Measurements from ENCODE around the gene ZFHX2. TPM values are rescaled to one million over a fixed set of nuclear protein-coding genes. Genes with fewer than 3 reads are reported as not detected.

The ZFHX2 gene
- total and polyA plus RNA-seq, 2 of the 13 experiments (the other 11 are each of a cell fraction or from before 2014, with no cell fraction given): 0.17 to 0.44 TPM

DNA sequence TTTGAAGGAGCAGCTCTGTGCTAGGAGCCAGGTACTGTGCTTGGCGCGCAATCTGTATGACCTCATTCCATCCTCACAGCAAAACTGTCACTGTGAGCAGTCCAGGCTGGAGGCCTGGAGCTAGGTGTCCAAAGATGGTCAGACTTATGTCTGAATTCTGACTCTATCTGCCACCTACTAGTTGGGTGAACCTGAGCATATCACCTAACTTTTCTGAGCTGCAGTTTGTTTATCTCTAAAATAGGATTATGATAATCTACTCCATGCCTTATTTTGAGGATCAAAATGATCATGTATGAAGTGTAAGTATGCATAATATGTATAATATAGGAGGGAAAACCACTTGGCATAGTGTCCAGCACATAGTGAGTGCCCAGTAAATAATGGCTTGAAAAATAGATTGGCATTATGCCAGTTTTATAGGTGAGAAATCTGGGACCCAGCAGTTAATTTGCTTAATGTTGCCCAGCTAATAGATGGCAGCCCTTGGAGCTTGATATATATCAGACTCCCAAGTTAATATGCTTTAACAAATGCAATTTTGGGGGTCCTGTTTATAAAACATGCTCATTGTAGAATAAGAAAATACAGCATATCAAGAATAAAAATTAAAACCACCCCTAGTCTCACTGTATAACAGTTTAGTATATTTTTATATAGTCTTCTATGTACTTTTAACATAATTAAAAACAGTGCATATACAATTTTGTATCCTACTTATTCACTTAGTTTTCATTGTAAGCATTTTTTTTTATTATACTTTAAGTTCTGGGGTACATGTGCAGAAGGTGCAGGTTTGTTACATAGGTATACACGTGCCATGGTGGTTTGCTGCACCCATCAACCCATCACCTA is 31.6 kb upstream of the ZFHX2 start (continued):
- TF ChIP-seq, protein P1, sequence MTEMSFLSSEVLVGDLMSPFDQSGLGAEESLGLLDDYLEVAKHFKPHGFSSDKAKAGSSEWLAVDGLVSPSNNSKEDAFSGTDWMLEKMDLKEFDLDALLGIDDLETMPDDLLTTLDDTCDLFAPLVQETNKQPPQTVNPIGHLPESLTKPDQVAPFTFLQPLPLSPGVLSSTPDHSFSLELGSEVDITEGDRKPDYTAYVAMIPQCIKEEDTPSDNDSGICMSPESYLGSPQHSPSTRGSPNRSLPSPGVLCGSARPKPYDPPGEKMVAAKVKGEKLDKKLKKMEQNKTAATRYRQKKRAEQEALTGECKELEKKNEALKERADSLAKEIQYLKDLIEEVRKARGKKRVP (CRISPR knock-in tag; IDR thresholded peaks at IDR 0.05): peak in 1 of 2 experiments; percentile 87; a peak in 2 of 4 replicates
- TF ChIP-seq ZNF263 (CRISPR knock-in tag; IDR thresholded peaks at IDR 0.05) (no peak), ZBTB8A (CRISPR knock-in tag; IDR thresholded peaks at IDR 0.05; ENCODE audit: borderline replicate concordance, low read depth) (no peak), ZNF674 (CRISPR knock-in tag; IDR thresholded peaks at IDR 0.05; ENCODE audit: low read depth) (0 out of 2 replicates have a peak, but pooled peaks have one; percentile 24), PHF20 (CRISPR knock-in tag; IDR thresholded peaks at IDR 0.05) (0 out of 2 replicates have a peak, but pooled peaks have one; percentile 10), ZNF546 (CRISPR knock-in tag; conservative IDR thresholded peaks at IDR 0.05) (no peak; the same call in 1 of the 2 replicates), IRF2 (CRISPR knock-in tag; IDR thresholded peaks at IDR 0.05) (no peak), PCBP2 (optimal IDR thresholded peaks at IDR 0.05; ENCODE audit: low read depth, low read length, poor library complexity, severe bottlenecking) (peak; percentile 16), ELF1 (CRISPR knock-in tag; IDR thresholded peaks at IDR 0.05) (no peak), EZH2 (conservative IDR thresholded peaks at IDR 0.05; ENCODE audit: low read depth, low read length) (no peak), TEAD3 (CRISPR knock-in tag; optimal IDR thresholded peaks at IDR 0.05; ENCODE audit: borderline replicate concordance) (no peak), ZNF577 (CRISPR knock-in tag; IDR thresholded peaks at IDR 0.05; ENCODE audit: borderline replicate concordance, low read depth) (no peak), SRSF4 (IDR thresholded peaks at IDR 0.05; ENCODE audit: low read depth, low read length, poor library complexity, severe bottlenecking) (peak; percentile 92), ZSCAN9 (CRISPR knock-in tag; IDR thresholded peaks at IDR 0.05; ENCODE audit: borderline replicate concordance) (no peak; the same call in 1 of the 2 replicates), TBX2 (CRISPR knock-in tag; IDR thresholded peaks at IDR 0.05; ENCODE audit: borderline replicate concordance) (no peak; the same call in 1 of the 2 replicates)
- TF ChIP-seq, protein P2, sequence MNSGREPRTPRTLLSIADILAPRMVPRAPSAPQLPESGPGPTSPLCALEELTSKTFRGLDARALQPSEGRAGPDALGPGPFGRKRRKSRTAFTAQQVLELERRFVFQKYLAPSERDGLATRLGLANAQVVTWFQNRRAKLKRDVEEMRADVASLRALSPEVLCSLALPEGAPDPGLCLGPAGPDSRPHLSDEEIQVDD (CRISPR knock-in tag; IDR thresholded peaks at IDR 0.05; ENCODE audit: borderline replicate concordance): no peak
- TF ChIP-seq, protein P3, sequence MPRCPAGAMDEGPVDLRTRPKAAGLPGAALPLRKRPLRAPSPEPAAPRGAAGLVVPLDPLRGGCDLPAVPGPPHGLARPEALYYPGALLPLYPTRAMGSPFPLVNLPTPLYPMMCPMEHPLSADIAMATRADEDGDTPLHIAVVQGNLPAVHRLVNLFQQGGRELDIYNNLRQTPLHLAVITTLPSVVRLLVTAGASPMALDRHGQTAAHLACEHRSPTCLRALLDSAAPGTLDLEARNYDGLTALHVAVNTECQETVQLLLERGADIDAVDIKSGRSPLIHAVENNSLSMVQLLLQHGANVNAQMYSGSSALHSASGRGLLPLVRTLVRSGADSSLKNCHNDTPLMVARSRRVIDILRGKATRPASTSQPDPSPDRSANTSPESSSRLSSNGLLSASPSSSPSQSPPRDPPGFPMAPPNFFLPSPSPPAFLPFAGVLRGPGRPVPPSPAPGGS (CRISPR knock-in tag; IDR thresholded peaks at IDR 0.05): no peak
- TF ChIP-seq, protein P4, sequence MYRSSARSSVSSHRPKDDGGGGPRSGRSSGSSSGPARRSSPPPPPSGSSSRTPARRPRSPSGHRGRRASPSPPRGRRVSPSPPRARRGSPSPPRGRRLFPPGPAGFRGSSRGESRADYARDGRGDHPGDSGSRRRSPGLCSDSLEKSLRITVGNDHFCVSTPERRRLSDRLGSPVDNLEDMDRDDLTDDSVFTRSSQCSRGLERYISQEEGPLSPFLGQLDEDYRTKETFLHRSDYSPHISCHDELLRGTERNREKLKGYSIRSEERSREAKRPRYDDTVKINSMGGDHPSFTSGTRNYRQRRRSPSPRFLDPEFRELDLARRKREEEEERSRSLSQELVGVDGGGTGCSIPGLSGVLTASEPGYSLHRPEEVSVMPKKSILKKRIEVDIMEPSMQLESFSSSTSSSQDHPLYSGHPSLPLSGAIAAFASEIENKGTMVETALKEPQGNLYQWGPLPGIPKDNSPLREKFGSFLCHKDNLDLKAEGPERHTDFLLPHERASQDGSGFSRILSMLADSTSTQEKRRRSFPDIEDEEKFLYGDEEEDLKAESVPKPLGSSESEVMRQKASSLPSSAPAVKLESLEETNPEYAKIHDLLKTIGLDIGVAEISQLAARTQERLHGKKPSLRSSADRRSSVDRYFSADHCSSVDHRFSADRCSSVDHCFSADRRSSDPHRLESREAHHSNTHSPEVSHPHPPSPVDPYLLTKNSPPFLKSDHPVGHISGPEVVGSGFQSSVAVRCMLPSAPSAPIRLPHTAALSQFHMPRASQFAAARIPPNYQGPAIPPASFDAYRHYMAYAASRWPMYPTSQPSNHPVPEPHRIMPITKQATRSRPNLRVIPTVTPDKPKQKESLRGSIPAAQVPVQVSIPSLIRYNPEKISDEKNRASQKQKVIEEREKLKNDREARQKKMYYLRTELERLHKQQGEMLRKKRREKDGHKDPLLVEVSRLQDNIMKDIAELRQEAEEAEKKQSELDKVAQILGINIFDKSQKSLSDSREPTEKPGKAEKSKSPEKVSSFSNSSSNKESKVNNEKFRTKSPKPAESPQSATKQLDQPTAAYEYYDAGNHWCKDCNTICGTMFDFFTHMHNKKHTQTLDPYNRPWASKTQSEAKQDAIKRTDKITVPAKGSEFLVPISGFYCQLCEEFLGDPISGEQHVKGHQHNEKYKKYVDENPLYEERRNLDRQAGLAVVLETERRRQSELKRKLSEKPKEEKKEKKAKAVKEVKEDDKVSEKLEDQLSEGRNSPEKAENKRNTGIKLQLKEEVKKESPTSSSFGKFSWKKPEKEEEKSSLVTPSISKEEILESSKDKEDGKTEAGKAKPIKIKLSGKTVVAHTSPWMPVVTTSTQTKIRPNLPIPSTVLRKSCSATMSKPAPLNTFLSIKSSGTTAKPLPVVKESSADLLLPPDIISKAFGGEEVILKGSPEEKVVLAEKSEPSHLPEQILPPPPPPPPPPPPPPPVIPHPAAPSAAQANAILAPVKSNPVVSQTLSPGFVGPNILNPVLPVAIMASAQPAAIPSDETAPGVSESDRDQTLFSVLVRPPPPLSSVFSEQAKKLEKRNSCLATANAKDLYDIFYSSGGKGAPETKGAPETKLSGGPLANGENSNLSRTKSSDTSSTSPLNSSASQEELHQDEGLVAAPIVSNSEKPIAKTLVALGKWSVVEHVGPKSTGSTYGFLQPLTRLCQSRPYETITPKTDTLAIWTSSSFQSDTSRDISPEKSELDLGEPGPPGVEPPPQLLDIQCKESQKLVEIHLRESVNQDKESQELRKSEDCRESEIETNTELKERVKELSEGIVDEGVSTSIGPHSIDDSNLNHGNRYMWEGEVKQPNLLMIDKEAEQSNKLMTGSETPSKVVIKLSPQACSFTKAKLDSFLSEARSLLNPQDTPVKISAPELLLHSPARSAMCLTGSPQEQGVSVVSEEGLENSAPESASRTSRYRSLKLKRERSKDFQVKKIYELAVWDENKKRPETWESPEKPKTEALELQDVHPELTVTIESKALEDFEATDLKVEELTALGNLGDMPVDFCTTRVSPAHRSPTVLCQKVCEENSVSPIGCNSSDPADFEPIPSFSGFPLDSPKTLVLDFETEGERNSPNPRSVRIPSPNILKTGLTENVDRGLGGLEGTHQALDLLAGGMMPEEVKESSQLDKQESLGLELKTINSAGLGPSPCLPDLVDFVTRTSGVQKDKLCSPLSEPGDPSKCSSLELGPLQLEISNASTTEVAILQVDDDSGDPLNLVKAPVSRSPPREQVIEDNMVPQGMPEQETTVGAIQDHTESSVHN (CRISPR knock-in tag; IDR thresholded peaks at IDR 0.05): no peak

All from HepG2 (cell line).